GM12872 (cell line): Measurements from ENCODE around the gene FHIT.

Experiments
- CTCF ChIP-seq: IDR thresholded peaks from 3 replicates; pipeline ENCODE4 v1.5.1; 2011; ENCODE audit warnings: low read depth, mild to moderate bottlenecking, low read length, moderate library complexity; ENCODE audit not compliant: insufficient read depth

The FHIT gene

DNA sequence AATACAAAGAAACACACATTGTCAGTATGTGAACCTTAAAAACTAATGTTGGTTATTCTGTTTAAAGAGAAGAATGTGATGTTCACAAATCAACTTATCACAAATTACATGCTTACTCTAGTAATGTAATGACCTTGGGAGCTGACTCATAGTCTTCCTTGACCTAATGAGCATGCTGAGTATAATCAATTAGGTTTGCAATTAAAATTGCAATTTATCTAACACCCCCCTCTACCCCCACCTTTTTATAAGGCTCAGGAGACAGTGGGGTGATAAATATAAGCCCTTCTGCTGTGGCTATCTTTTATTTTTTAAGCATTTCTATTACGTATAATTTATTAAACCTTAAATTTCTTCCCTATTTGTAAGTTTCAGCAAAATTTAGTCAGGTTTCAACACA, 1253.7 kb downstream of the FHIT start:
- TF ChIP-seq CTCF, result no peak

DNA sequence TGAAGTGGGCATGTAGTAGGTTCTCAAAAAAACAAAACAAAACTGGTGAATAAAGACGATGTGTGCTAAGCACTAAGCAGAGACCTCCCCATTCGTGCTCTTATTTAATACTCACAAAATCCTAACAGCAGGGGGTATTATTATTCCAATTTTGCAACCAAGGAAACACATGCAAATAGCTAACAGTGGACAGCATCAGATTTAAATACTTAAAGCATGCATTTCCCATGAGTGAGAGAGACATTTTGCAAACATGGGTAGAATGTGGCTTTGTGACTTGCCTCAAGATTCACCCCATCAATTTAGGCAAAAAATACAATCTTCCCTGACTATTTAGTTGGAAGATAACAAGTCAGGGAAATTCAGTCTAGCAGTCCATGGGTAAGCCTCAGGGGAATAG, 1255.2 kb downstream of the FHIT start:
- TF ChIP-seq CTCF, result no peak

- no peak for TF ChIP-seq CTCF
Measured at GRCh38 chr3:59995563-59995962, 1255.7 kb downstream of the FHIT start.

GRCh38 chr3:59994732-59995304, 1256.4 kb downstream of the FHIT start:
- TF ChIP-seq CTCF, result no peak

DNA sequence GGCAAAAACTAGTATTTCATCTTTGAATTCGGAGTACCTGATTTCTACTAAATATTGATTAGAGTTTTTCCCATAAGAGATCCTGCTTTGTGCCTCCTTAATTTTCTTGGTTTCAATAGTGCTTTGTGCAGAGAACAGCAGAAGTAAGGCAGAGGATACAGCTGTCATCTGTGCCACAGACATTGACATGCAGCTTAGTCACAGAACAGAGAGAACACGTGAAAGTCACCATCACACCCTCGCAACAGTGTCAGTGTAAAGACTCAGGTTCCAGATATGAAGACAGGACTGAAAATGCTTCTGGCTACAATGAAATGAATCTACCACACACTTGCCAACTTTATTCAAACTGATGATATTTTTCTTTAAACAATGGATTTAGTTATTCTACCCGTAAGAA, 1258.7 kb downstream of the FHIT start:
- TF ChIP-seq CTCF, result no peak

DNA sequence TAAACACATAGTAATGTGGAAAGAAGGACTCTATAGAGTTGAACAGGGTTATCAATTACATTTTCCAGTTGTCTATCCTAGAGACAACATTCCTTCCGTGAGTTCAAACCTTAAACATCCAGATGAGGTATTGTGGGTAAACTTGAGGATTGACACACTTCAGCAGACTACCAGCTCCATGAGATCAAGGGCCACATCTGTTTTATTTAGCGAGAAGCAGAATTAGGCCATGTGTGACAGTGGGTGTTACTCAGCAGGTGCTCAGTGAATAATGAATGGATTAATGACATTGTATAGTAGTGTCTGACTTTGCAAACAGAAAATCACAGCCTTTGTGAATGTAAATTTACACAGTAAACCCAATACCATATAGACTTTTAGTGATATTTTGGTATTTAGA, 1260.3 kb downstream of the FHIT start:
- TF ChIP-seq CTCF, result no peak

DNA sequence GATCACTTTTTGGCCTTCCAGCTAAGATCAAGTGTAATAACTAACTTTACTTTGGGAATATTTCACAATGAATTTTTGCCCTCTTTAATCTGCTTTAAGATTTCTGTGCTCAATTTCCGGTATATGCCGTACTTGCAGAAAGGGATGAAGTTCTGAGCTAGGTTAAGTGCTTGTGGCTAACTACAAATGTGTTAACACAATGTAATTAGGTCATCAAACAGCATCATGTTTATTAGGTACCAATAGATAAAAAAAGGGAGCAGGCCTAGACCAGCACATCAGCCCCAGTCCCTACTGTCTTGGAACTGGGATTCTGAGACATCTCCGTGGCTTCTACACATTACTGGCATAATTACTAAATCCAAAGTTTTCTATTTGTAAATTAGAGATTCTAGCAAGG, 1268.7 kb downstream of the FHIT start:
- no peak for TF ChIP-seq CTCF
